ENCODE data around the gene CARD16.
A peak's percentile ranks its signal among the peaks of the same experiment; 100 is the strongest.
"Not testable (repeated sequence)": the region's sequence is repeated elsewhere in the genome, so short reads cannot be mapped to it uniquely, and the experiment has no call there.

The CARD16 gene

GRCh38 chr11:105044557-105045524 is at the start of gene CARD16:
Gene CARD16 (minus strand): TSS chr11:105045335. CDS start chr11:105045297, 38 bp downstream.
- DNase-seq = peak; percentile 69

DNA sequence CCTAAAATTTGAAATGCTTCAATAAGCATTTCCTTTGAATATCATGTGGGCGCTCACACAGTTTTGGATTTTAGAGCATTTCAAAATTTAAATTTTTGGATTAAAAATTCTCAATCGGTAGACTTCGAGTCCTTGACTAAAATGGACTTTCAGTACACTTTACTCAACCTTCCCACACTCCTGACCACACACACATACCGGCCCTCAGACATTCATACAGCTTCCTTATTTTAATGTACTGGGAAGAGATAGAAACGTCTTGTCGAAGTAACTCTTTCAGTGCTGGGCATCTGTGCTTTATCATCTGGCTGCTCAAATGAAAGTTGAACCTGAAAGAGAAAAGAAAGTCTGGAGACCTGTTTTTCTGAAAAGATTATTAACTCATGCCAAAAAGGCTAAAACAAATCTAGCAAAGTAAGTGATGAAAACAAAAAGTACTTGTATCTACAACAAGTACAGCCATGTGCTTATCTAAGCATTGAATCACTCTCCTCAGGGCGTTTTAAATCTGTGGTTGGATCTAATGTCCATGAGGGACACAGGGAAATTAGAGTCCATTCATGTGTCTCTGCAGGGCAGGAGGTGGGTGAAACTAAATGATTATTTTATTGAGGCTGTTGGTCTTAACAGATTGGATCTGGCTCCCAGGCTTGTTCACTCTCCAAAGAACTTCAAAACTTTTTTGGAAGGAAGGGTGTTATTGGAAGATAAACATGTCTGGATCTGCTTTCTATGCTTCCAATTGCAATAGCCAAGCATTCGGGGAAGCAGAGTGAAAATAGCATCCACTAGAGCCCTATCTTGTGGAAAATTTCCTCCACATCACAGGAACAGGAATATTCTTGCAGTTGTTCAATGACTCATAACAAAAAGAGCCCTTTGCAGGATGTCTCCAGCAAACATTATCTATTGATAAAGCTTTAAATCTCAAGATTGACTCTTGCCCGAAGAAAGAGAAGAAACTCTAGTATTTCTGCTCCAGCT is 47.4 kb upstream of the CARD16 start:
- no peak for DNase-seq

DNA sequence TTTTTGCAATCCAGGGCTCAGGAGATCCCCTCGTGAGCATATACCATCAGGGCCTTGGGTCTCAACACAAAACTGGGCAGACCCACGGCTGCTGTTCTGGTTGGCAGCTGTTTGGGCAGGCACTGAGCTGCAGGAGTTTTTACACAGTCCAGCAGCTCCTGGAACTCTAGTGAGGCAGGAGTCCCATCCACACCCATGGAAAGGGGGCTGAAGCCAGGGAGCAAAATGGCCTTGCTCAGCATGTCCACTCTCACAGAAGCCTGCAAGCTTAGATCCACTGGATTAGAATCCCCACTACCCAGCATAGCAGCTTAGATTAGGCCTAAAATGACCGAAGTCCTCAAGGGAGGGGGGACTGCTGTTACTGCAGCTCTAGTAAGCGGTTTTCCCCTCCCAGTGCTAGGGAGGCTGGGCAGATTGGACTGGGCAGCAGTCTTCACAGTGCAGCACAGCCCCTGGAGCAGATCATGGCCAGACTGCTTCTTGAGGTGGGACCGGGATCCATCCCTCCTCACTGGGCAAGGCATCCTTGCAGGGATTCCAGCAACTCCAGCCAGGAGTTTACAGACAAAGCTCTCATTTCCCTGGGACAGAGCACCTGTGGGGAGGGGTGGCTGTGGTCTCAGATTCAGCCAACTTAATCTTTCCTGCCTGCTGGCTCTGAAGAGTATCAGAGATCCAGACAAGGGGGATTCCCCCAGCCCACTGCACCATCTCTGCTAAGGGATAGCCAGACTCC is 36.4 kb upstream of the CARD16 start:
- DNase-seq = no peak

DNA sequence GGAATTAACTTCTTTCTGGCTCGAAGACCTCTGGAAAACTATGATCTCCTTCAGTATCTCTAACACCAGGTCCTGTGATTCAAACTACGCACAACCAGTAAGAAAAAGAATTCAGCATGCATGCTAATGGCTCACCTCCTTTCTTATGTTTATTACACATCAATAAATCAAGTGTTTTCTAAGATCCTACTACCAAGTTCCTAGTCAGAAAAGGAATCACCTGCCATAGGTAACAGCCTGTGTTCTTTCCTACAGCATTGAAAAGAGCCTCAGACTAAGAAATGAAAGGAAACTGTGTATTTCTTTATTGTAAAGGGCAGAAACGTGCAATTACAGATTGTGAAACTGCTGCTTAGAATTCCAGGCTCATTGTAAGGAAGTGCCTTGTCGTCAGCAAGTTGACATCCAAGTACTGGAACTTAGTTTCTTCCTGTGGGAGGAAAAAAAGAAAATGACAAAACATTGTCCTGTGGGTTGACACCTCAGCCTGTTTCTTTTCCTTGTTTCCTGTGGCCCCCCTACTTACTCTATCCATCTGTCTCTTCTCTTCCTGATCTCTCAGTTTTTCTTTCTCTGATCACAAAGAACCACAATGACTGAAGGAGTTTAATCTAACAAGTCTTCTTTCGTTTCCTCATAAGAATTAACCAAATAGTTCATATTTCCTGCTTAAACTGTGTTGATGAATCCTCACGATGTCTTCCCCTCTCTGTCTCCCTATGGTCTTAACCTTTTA is 35.2 kb upstream of the CARD16 start:
- not testable (repeated sequence) for DNase-seq

- DNase-seq = no peak
Observed at GRCh38 chr11:105078283-105078682, 33.1 kb upstream of the CARD16 start.

- DNase-seq = not testable (repeated sequence)
Observed at GRCh38 chr11:105077141-105077790, 32.1 kb upstream of the CARD16 start.

- DNase-seq = no peak
Observed at GRCh38 chr11:105074166-105074530, 29.0 kb upstream of the CARD16 start.

DNA sequence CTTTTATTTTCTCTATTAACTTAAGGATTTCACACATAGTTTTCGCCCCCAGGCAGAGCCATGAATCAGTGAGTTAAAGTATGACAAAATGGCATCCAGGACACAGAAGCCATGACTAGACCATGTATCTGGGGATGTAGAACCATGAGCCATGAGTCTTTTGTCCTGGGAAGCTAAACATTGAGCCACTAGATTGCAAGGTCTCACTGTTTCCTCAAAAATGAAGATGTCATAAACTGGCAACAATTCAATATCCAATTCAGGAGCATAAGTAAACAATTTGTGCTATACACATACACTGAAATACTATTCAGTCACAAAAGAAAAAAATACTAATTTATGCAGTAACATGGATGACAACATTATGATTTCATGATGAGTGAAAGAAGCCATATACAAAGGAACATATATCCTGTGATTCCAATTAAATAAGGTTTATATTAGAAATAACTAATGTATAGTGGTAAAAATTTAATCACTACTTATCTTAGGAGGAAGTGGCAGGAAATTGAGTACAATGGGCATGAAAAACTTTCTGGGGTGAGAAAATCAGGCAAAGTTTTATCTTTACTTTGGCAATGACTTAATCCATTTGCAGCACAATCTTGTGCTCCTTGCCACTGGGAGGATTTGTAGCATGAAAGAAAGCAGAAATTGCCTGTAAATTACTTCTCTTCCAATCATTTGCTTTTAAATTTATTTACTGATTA is 28.5 kb upstream of the CARD16 start:
- no peak for DNase-seq

GRCh38 chr11:105072080-105072479 is 26.9 kb upstream of the CARD16 start:
- not testable (repeated sequence) for DNase-seq

GRCh38 chr11:105071089-105071732 is 26.1 kb upstream of the CARD16 start:
- DNase-seq = peak; percentile 79

GRCh38 chr11:105070306-105070705 is 25.2 kb upstream of the CARD16 start:
- peak; percentile 26 for DNase-seq

DNA sequence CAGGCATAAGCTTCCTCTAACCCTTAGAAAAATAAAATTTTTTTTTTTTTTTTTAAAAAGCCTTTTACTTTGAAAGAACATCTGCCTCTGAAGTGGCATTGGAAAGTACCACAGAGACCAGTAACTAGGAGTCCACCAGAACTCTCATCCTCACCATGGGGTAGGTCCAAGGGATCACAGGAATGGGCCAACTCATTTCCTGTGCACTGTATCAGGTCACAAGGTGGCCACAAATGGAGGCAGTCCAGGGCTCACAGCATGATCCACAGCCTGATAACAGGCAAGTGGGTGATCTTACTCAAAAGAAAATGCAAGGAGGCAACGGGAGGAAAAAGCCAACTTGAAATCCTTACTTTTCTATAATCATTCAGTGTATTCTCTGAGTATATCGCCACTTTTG is 24.6 kb upstream of the CARD16 start:
- peak; percentile 17 for DNase-seq

DNA sequence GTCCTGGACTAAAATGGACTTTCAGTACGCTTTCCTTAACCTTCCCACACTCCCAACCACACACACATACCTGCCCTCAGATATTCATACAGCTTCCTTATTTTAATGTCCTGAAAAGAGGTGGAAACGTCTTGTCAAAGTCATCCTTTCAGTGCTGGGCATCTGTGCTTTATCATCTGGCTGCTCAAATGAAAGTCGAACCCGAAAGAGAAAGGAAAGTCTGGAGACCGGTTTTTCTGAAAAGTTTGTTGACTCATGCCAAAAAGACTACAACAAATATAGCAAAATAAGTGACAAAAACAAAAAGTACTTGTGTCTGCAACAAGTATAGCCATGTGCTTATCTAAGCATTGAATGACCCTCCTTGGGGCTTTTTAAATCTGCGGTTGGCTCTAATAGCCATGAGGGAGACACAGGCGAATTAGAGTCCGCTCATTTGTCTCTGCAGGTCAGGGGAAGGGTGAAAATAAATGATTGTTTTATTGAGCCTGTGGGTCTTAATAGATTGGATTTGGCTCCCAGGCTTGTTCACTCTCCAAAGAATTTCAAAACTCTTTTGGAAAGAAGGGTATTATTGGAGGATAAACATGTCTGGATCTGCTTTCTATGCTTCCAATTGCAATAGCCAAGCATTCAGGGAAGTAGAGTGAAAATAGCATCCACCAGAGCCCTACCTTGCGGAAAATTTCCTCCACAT is 18.3 kb upstream of the CARD16 start:
- not testable (repeated sequence) for DNase-seq

GRCh38 chr11:105057432-105057831 is 12.3 kb upstream of the CARD16 start:
- DNase-seq = no peak

DNA sequence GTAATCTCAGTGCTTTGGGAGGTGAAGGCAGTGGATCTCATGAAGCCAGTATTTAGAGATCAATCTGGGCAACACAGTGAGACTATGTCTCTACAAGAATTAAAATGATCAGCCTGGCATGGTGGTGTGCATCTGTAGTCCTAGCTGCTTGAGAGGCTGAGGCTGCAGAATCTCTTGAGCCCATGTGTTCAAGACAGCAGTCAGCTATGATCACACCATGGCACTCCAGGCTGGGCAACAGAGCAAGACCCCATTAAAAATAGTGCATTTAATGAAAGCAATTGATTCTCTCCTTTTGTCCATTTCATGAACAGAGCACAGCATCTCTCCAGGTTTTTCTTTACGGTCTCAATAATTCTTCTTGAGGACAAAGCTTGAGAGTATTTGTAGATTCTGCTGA is 11.3 kb upstream of the CARD16 start:
- no peak for DNase-seq

DNA sequence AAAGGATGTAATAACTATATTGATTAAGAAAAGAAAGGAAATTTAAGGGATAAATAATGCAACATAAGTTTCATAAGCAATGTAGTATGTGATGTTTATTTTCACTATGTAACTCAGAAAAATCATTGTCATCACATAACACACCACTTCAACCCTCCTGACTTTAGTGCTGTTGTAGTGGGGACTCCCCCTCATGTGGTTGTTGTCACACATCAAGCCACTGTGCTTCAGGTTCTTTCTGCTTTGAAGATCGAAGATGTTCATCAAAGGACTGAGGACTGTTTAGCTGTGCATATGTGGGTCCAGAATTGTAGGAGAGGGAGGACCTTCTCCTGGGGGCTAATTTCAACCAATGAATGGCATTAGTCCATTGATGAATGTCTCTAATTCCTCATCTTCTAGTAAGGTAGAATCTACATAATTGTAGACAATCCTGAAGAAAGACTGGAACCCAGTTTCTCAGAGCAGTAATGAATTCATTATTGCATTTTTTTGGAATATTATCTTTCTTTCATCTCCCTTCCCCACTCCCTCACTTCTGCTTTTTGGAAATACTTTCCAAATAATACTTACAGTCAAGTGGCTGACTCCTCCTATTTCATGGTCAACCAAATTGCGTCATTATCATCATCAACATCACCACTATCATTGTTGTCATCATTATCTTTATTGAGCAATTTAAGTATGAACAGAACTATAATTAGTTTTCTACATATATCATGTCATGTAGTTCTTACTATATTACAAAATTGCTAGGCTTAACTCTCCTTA is 9.8 kb upstream of the CARD16 start:
- no peak for DNase-seq

DNA sequence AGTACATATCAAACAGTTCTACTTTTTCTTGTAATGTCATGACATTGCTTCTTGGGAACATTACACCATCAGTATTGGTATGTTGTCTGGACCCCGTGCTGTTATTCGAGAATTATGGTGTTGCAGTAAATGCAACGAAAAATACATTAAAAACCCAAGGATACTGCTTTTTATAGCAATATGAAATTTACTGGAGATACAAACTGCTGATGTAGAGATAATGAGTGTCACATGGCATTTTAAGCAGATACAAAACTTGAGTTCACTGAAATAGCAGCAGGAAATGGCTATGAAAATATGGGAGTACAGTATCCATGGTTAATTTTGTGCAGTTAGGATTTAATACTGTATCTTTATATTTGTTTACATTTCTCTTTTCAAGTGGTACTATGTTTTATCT is 7.4 kb upstream of the CARD16 start:
- DNase-seq = no peak

- DNase-seq = no peak
Observed at GRCh38 chr11:105051559-105051958, 6.4 kb upstream of the CARD16 start.

DNA sequence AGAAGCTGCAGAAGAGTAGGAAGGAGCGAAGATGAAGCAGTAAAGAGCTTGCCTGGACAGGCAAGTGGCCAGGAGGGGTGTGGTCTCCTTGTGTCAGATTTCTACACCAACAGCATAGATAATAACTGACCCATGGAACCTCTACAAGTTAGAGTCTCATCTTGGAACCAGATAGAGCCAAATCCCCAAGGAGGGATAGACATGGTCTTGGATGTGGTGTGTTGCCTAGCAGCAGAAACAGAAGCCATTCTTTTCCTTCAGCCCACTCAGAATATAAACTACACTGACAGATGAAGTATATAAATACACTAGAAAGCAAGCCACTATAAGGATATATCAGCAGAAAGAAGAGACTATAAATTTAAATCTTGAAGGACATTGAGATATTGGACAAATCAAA is 4.3 kb upstream of the CARD16 start:
- no peak for DNase-seq

All from CD4-positive, alpha-beta T cell treated with Interleukin-21 for 1 hour (primary cell).